ENCODE results near the gene ARPC1B.
"Not testable (repeated sequence)": the region's sequence is repeated elsewhere in the genome, so short reads cannot be mapped to it uniquely, and the experiment has no call there.

ARPC1B gene

DNA sequence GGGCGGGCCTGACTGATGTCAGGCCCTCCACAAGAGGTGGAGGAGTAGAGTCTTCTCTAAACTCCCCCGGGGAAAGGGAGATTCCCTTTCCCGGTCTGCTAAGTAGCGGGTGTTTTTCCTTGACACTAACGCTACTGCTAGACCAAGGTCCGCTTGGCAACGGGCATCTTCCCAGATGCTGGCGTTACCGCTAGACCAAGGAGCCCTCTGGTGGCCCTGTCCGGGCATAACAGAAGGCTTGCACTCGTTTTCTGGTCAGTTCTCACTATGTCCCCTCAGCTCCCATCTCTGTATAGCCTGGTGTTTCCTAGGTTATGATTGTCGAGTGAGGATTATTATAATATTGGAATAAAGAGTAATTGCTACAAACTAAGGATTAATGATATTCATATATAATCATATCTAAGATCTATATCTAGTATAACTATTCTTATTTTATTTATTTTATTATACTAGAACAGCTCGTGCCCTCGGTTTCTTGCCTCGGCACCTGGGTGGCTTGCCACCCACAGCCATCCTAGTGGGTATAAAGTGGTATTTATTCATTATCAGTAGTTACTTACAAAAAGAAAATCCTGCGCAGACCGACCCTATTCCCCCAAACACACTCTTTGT, 41.1 kb downstream of the ARPC1B start:
- DNase-seq, result not testable (repeated sequence)

DNA sequence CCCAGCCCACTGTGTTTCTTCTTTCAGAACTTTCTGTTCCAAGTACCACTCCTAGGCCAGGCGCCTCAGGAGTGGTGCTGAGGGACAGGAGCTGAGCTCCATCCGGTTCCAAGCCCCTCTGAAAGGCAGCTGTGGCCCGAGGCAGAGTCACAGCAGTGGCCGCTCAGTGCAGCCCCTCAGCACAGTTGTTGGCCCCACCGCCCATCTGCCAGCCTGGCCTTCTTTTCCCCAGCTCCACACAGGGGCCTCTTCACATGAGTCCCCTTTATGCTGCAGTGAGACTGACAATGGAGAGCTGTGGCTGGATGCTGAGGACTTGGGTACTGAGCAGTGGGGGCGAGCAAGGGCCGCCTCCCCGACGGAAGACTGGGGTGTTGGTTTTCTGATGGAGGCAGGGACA, 43.7 kb downstream of the ARPC1B start:
- no peak for DNase-seq

DNA sequence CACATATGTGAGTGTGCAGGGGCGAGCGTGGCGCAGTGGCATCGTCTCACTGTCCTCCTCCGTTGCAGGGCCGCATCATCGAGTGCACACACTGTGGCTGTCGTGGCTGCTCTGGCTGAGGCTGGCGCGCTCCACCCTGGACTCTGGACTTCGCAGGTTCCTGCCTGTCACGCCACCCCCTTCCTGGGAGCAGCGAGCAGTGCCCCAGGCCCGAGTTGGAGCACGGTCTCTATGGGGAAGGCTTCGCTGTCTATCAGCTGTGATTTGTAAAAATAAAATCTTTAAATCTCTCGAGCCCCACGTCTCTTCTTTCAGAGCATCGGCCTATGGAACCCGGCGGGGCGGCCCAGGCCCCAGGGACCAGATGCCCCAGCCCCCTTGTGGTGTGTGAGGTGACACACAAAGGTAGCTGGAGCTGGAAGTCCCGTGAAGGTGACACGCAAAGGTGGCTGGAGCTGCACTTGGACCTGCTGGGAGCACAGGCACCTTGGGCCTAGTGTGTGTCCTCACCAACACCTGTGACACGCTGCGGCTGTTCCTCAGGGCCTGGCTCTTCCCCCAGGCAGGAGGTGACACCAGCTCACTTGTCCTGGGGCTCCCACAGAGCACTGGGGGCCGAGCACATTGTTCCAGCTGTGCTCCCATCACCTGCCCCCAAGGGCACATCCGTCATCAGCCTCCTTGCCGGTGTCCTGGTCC, 44.9 kb downstream of the ARPC1B start:
- no peak for DNase-seq

DNA sequence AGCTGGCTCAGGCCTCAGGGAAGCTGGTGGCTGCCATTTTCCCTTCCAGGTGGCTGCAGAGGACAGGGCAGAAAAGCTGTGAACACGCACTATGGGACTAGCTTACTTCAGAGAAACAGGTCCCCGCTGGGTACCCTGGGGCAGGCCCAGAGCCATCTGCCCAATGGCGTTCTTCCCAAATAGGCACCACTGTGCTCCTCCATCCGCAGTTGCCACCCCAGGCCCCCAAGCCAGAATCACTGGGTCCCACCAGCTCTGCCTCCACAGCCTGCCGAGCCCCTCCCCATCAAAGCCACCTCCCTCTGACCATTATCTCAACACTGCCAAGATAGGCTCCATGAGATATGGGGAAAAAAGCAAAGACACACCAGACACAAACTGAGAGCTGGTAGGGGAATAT, 45.7 kb downstream of the ARPC1B start:
- DNase-seq, result no peak

DNA sequence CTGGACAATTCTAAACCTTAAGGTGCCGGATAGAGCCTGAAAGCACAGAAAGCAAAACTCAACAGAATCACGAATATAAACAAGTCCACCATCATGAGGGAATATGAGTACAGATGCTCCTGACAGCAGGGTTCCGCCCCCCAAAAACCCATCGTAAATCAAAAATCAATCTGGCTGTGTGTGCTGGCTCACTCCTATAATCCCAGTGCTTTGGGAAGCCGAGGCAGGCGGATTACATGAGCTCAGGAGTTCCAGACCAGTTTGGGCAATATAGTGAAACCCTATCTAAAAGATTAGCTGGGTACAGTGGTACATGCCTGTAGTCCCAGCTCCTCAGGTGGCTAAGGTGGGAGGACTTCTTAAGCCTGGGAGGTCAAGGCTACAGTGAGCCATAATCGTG, 46.5 kb downstream of the ARPC1B start:
- DNase-seq, result no peak

DNA sequence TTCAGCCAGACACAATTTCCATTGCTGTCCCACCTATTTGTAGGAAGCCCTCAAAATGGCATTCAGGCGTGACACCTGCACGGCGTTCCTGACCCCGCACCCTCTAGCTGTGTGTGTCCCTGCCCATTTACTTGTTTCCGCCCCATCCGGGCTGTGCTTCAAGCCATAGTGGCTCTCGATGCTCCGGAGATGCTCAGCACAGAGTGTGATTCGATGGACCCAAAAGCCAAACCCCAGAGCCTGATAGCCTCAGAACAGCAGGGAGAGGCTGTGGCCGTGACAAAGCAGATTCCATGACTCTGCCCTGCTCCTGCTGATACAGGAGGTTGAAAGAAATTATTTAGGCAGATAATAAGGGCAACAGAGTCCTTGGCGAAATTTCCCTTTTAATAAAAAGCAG, 47.7 kb downstream of the ARPC1B start:
- DNase-seq, result no peak

DNA sequence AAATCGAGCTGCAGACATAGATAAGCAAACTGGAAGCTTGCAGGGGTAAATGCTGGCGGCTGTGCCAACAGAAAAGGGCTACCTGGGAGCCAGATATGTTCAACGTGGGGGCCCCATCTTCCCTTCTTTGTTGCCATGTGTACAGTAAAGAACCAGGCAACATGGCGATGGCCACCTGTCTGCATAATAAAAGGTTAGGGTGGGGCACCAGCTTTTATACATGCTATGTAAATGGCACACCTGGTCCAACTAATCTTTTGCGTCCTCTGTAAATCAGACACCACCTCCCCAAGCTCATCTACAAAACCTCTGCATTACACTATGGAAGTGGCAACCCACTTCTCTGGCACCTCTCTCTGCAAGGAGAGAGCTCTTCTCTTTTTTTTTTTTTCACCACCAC, 48.1 kb downstream of the ARPC1B start:
- DNase-seq, result no peak

DNA sequence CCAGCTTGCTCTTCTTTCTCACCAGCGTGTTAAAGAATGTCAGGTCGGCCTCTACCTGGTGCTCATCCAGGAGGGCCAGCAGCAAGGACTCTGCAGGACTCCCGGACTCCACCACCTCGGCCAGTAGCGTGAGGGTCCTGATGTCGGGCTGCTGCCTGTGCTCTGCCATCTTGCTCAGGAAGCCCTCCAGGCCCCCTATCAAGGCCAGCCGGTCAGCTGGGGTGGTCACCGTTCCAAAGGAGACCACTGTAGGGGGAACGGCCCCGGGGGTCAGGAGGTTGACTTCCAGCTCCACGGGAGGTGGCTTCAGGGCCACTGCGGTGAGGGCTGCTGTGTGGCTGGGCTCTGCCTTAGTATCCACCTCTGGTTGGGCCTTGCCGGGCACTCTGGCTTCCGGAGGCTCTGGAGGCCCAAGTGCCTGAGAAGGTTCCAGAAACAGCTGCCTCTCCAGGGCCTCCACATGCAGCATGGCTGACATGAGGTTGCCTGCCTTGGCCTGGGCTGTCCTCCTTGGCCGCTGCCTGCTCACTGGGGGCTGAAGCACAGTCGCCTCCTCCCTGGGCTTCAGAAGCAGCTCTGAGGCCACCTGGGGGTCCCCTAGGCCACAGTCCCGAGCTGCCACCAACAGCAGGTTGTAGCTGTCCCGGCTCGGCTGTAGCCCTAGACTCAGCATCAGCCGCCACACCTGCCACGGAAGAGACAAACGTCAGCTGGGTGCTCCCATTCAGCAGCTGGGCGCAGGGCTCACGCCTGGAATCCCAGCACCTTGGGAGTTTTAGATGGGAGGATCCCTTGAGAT, 50.6 kb downstream of the ARPC1B start:
- no peak for DNase-seq

DNA sequence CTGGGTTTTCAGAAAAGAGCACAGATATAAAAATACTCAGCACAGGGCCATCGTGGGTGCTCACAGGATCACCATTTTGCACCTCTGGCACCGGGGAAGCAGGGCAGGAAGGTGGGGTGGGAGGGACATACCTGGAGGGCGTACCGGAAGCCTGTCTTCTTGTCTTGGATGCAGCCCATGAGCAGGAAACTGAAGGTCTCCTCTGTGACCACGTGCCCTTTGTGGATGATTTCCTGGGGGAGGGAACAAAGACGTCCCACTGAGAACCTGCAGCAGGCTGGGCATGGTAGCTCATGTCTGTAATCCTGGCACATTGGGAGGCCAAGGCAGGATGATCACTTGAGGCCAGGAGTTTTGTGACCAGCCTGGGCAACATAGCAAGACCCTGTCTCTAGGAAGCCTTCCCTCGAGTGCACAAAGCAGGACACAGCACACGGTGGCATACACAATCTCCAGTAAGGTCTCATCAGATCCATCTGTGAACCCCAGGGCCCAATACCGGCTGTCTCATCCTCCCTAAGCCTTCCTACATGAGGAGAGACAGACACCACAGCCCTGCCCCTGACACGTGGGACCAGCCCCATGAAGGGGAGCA, 54.5 kb downstream of the ARPC1B start:
- DNase-seq, result no peak

DNA sequence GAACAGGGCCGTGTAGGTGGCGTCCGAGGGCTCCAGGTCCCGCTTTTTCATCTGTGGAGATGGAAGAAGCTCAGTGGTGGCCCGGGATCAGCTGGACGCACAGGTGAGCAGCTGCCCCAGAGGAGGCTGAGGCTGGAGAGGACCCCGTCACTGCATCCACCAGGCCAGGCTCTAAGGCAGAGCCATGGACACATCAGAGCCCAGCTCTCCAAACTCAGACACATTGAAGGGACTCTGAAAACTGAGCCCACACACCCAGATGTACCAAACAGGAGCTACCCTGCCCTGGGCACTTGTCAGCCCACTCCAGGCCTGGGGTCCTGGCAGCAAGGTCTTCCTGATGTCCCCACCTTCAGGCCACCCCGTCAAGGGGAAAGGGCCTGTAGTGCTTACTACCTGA, 55.2 kb downstream of the ARPC1B start:
- no peak for DNase-seq

DNA sequence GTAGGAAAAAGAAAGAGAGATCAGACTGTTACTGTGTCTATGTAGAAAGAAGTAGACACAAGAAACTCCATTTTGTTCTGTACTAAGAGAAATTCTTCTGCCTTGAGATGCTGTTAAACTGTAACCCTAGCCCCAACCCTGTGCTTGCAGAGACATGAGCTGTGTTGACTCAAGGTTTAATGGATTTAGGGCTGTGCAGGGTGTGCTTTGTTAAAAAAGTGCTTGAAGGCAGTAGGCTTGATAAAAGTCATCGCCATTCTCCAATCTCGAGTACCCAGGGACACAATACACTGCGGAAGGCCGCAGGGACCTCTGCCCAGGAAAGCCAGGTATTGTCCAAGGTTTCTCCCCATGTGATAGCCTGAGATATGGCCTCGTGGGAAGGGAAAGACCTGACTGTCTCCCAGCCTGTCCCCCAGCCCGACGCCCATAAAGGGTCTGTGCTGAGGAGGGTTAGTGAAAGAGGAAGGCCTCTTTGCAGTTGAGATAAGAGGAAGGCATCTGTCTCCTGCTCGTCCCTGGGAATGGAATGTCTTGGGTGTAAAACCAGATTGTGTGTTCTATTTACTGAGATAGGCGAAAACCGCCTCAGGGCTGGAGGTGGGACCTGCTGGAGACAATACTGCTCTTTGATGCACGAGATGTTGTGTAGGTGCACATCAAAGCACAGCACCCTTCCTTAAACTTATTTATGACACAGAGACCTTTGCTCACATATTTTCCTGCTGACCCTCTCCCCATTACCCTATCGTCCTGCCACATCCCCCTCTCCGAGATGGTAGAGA, 57.4 kb downstream of the ARPC1B start:
- DNase-seq, result not testable (repeated sequence)

DNA sequence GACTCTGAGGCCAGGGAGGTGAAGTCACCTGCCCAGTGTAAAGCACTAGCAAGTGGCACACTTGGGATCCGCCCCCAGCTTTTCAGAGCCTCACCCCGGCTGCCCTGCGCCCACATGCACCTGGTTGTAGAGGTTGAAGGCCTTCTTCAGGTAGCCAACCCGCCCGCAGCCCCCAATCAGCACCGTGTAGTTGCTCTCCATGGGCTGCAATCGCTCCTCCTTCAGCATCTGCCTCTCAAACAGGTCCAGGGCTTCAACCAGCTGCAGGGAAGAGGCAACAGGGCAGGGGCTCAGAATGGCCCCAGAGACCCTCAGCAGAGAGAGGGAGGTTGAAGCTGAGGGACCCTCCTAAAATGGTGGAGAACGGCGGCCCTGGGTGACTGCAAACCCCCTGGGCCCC, 58.6 kb downstream of the ARPC1B start:
- DNase-seq, result no peak

DNA sequence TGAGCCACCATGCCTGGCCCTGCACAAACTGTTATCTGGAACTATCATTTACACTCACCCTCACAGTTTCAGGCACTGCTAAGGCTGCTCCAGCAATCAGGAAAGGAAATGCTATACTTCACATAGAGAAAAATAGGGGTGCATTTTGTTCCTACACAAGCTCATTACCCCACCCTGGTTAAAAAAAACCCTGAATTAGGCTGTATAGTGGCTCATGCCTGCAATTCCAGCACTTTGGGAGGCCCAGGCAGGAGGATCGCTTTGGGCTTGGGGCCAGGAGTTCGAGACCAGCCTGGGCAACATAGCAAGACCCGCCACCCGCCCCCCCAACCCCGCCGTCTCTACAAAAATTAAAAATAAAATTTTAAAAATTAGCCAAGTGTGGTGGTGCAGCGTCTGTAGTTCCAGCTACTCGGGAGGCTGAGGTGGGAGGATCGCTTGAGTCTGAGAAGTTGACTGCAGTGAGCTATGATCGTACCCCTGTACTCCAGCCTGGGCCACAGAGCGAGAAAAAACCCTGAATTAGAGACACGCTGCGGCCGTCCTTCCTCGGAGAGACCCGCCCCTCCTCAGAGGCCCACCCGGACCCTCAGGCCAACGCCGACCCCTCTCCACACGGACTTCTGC, 63.5 kb downstream of the ARPC1B start:
- DNase-seq, result no peak

DNA sequence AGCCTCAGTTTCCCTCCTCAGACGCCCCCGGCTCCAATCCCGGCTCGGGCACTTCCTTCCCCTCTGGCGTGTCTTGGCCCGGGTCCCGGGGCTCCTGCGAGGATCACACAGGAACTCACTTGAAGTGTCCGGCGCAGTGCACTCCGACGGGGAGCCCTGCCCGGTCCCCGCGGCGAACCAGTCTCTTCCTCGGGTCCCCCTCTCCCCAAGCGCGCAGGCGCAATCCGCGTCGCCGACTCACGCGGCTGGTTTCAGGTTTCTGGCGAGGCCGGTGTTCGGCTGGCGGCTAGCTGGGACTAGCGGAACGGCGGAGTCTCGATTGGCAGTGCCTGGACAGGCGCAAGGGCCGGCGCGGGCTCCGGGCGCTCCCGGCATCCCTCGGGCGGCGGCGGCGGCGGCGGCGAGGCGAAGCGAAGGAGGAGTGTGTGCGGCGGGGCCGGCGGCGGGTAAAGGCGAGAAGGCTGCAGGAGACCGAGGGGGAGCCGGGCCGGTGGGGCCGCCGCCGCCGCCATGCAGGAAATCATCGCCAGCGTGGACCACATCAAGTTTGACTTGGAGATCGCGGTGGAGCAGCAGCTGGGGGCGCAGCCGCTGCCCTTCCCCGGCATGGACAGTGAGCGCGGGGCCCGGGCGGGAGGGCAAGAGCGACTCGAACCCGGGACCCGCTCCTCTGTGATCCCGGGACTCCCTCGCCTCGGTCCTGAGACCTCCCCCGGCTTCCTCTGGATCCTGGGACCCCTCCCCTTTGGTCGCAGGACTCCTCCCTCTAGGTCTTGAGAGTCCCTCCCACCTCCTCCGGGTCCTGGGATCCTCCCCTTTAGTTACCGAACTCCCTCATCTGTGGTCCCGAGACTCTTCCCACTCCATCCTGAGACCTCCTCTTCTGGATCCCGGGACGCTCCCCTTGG, 64.3 kb downstream of the ARPC1B start, which contains the start of the genes CPSF4 and PTCD1:
Gene CPSF4 (plus strand): TSS at position 371 of the 908 bp plus-strand sequence. CDS start 140 bp downstream, at position 511.
Gene PTCD1 (minus strand): TSS at position 226 of the 908 bp plus-strand sequence. CDS start 3,556 bp downstream, outside the sequence.
- DNase-seq, result peak; percentile 89

DNA sequence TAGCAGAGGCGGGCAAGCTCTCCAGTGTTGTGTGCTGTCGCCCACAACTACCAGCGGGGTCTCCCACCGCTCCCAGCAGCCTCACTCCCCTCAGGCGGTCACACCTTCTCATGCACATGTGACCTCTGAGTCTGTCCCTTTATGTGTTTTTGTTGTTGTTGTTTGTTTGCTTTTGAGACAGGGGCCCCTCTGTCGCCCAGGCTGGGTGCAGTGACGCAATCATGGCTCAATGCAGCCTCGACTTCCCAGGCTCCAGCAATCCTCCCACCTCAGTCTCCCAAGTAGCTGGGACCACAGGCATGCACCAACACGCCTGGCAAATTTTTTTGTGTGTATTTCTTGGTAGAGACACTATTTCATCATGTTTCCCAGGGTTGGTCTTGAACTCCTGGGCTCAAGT, 65.7 kb downstream of the ARPC1B start:
- DNase-seq, result no peak
